Stimulated activated naive CD8-positive, alpha-beta T cell treated with anti-CD3 and anti-CD28 coated beads, Interleukin-15, amount 100 ng/mL, for 72 hours (primary cell): ENCODE measurements around the gene KIRREL3.

Source experiments
- ATAC-seq: fragments of 150-1000 bp; cut with Tn5 transposase; 2 replicates; pipeline ENCODE4 v1.10.0; 2021; ENCODE audit warnings: mild to moderate bottlenecking, moderate library complexity
- DNase-seq, 2 donors: peaks; one replicate each; pipeline ENCODE4 v3.0.0; 2021 to 2022
- H3K27ac Mint-ChIP-seq, 2 donors: one replicate each; pipeline ENCODE4 v1.8.0; 2022; ENCODE audit warnings: mild to moderate bottlenecking in 2 of 2, mixed read lengths in 2 of 2, moderate library complexity in 2 of 2
- H3K27me3 Mint-ChIP-seq: one replicate; pipeline ENCODE4 v1.8.0; 2022; ENCODE audit warnings: mixed read lengths
- H3K4me1 Mint-ChIP-seq: one replicate; pipeline ENCODE4 v1.8.0; 2022; ENCODE audit warnings: mild to moderate bottlenecking, mixed read lengths
- H3K4me3 Mint-ChIP-seq, 2 donors: one replicate each; pipeline ENCODE4 v1.8.0; 2022; ENCODE audit warnings: mild to moderate bottlenecking in 2 of 2, mixed read lengths in 2 of 2, moderate library complexity in 1 of 2
- H3K9me3 Mint-ChIP-seq, 2 donors: one replicate each; pipeline ENCODE4 v1.8.0; 2022; ENCODE audit warnings: mixed read lengths in 2 of 2

KIRREL3 gene

GRCh38 chr11:126416542-126417090 is 584.0 kb downstream of the KIRREL3 start:
- Mint-ChIP-seq H3K27me3 (peaks cover 18% of the 10 kb centered on the region), H3K4me3 (peak overlapping the region; percentile 64 to 70), H3K4me1 (peaks cover 23% of the 10 kb centered on the region), H3K27ac (no peak overlapping the region), H3K9me3 (no peaks in the 10 kb centered on the region)
- ATAC-seq (peak; percentile 95), DNase-seq (peak; percentile 67 to 69)

- peaks cover 23% of the 10 kb centered on the region for H3K4me1 Mint-ChIP-seq
- H3K27me3 Mint-ChIP-seq: peaks cover 11% of the 10 kb centered on the region
- DNase-seq (no peak), ATAC-seq (peak; percentile 42)
- H3K27ac Mint-ChIP-seq: peak overlapping the region in 1 of 2 donors; percentile 71
- no peaks in the 10 kb centered on the region for H3K9me3 Mint-ChIP-seq
- H3K4me3 Mint-ChIP-seq: peak overlapping the region; percentile 64 to 70
Measured at GRCh38 chr11:126415669-126416420, 584.7 kb downstream of the KIRREL3 start.

GRCh38 chr11:126415128-126415527 is 585.4 kb downstream of the KIRREL3 start:
- H3K9me3 Mint-ChIP-seq: no peaks in the 10 kb centered on the region
- H3K27ac Mint-ChIP-seq: peak overlapping the region in 1 of 2 donors; percentile 50
- no peak overlapping the region for H3K4me3 Mint-ChIP-seq
- H3K27me3 Mint-ChIP-seq: peaks cover 11% of the 10 kb centered on the region
- DNase-seq (no peak), ATAC-seq (no peak)
- H3K4me1 Mint-ChIP-seq: peaks cover 18% of the 10 kb centered on the region

- no peak for DNase-seq
- Mint-ChIP-seq H3K27me3 (peaks cover 11% of the 10 kb centered on the region), H3K4me1 (peaks cover 14% of the 10 kb centered on the region), H3K27ac (peak overlapping the region in 1 of 2 donors; percentile 50), H3K4me3 (no peak overlapping the region), H3K9me3 (no peaks in the 10 kb centered on the region)
- no peak for ATAC-seq
Measured at GRCh38 chr11:126414615-126415014, 586.0 kb downstream of the KIRREL3 start.

GRCh38 chr11:126413843-126414405 is 586.6 kb downstream of the KIRREL3 start:
- Mint-ChIP-seq H3K4me1 (peaks cover 14% of the 10 kb centered on the region), H3K27me3 (peaks cover 8% of the 10 kb centered on the region), H3K27ac (no peak overlapping the region), H3K9me3 (no peaks in the 10 kb centered on the region), H3K4me3 (no peak overlapping the region)
- DNase-seq (no peak), ATAC-seq (no peak)

GRCh38 chr11:126413426-126413825 is 587.1 kb downstream of the KIRREL3 start:
- peaks cover 14% of the 10 kb centered on the region for H3K4me1 Mint-ChIP-seq
- no peaks in the 10 kb centered on the region for H3K9me3 Mint-ChIP-seq
- H3K27ac Mint-ChIP-seq: no peak overlapping the region
- DNase-seq (no peak), ATAC-seq (no peak)
- H3K4me3 Mint-ChIP-seq: no peak overlapping the region
- peaks cover 3% of the 10 kb centered on the region for H3K27me3 Mint-ChIP-seq

- Mint-ChIP-seq H3K4me1 (peaks cover 12% of the 10 kb centered on the region), H3K27ac (no peak overlapping the region), H3K27me3 (no peaks in the 10 kb centered on the region), H3K9me3 (no peaks in the 10 kb centered on the region), H3K4me3 (no peak overlapping the region)
- no peak for ATAC-seq
- DNase-seq: no peak
Measured at GRCh38 chr11:126411971-126412381, 588.6 kb downstream of the KIRREL3 start.

GRCh38 chr11:126410649-126411048 is 589.9 kb downstream of the KIRREL3 start:
- Mint-ChIP-seq H3K4me1 (peaks cover under 1% of the 10 kb centered on the region), H3K27ac (no peak overlapping the region), H3K27me3 (no peaks in the 10 kb centered on the region), H3K9me3 (no peaks in the 10 kb centered on the region), H3K4me3 (no peak overlapping the region)
- no peak for DNase-seq
- ATAC-seq: no peak

GRCh38 chr11:126409620-126409985 is 591.0 kb downstream of the KIRREL3 start:
- no peaks in the 10 kb centered on the region for H3K4me1 Mint-ChIP-seq
- H3K4me3 Mint-ChIP-seq: no peak overlapping the region
- no peaks in the 10 kb centered on the region for H3K9me3 Mint-ChIP-seq
- DNase-seq (no peak), ATAC-seq (no peak)
- no peaks in the 10 kb centered on the region for H3K27me3 Mint-ChIP-seq
- H3K27ac Mint-ChIP-seq: no peak overlapping the region

GRCh38 chr11:126408901-126409619 is 591.5 kb downstream of the KIRREL3 start:
- no peak for DNase-seq
- Mint-ChIP-seq H3K27ac (peak overlapping the region in 1 of 2 donors; percentile 0), H3K4me1 (no peaks in the 10 kb centered on the region), H3K9me3 (no peaks in the 10 kb centered on the region), H3K27me3 (no peaks in the 10 kb centered on the region), H3K4me3 (no peak overlapping the region)
- no peak for ATAC-seq

GRCh38 chr11:126408496-126408895 is 592.1 kb downstream of the KIRREL3 start:
- DNase-seq (no peak), ATAC-seq (no peak)
- Mint-ChIP-seq H3K9me3 (no peaks in the 10 kb centered on the region), H3K4me3 (no peak overlapping the region), H3K4me1 (no peaks in the 10 kb centered on the region), H3K27ac (no peak overlapping the region), H3K27me3 (no peaks in the 10 kb centered on the region)

GRCh38 chr11:126407682-126408288 is 592.8 kb downstream of the KIRREL3 start:
- no peaks in the 10 kb centered on the region for H3K9me3 Mint-ChIP-seq
- no peak for DNase-seq
- no peaks in the 10 kb centered on the region for H3K27me3 Mint-ChIP-seq
- no peaks in the 10 kb centered on the region for H3K4me1 Mint-ChIP-seq
- no peak overlapping the region for H3K27ac Mint-ChIP-seq
- no peak overlapping the region for H3K4me3 Mint-ChIP-seq
- no peak for ATAC-seq

GRCh38 chr11:126407101-126407521 is 593.5 kb downstream of the KIRREL3 start:
- H3K27me3 Mint-ChIP-seq: no peaks in the 10 kb centered on the region
- H3K9me3 Mint-ChIP-seq: no peaks in the 10 kb centered on the region
- no peaks in the 10 kb centered on the region for H3K4me1 Mint-ChIP-seq
- H3K4me3 Mint-ChIP-seq: no peak overlapping the region
- H3K27ac Mint-ChIP-seq: no peak overlapping the region
- DNase-seq: no peak
- no peak for ATAC-seq

GRCh38 chr11:126406368-126406767 is 594.2 kb downstream of the KIRREL3 start:
- Mint-ChIP-seq H3K4me1 (no peaks in the 10 kb centered on the region), H3K9me3 (no peaks in the 10 kb centered on the region), H3K4me3 (no peak overlapping the region), H3K27me3 (no peaks in the 10 kb centered on the region), H3K27ac (no peak overlapping the region)
- no peak for DNase-seq
- no peak for ATAC-seq

- DNase-seq (no peak), ATAC-seq (no peak)
- H3K4me3 Mint-ChIP-seq: no peak overlapping the region
- no peaks in the 10 kb centered on the region for H3K4me1 Mint-ChIP-seq
- no peaks in the 10 kb centered on the region for H3K27me3 Mint-ChIP-seq
- no peaks in the 10 kb centered on the region for H3K9me3 Mint-ChIP-seq
- H3K27ac Mint-ChIP-seq: peak overlapping the region; percentile 41 to 95
Measured at GRCh38 chr11:126405906-126406305, 594.7 kb downstream of the KIRREL3 start.
